ENCODE measurements around the gene TMEM132A. TPM values are rescaled to one million over a fixed set of nuclear protein-coding genes. Genes with fewer than 3 reads are reported as not detected.
A peak's percentile ranks its signal among the peaks of the same experiment; 100 is the strongest.

Gene TMEM132A
- total and polyA plus RNA-seq, 9 of the 15 experiments (the other 6 are each of a cell fraction or from before 2014, with no cell fraction given): 0.04 to 1.1 (median 0.18) TPM; not detected in 4

- TF ChIP-seq ZHX1 (conservative IDR thresholded peaks at IDR 0.05; ENCODE audit: low read length): no peak
These were observed 7.0 kb upstream of the TMEM132A start (continued) for GRCh38 chr11:60917267-60917666.

- no peak overlapping the region for H3K4me3 ChIP-seq
- TF ChIP-seq CHD4 (IDR thresholded peaks at IDR 0.05; ENCODE audit: insufficient read depth, insufficient replicate concordance, low read depth, low read length, poor library complexity, severe bottlenecking): no peak
- TF ChIP-seq CAMTA2 (CRISPR knock-in tag; conservative IDR thresholded peaks at IDR 0.05): no peak
- TF ChIP-seq JUND (IDR thresholded peaks at IDR 0.05; ENCODE audit: borderline replicate concordance, low read depth, low read length): 0 out of 2 replicates have a peak, but pooled peaks have one; percentile 37
- TF ChIP-seq JUND (tag; IDR thresholded peaks at IDR 0.05; ENCODE audit: borderline replicate concordance, low read depth, low read length): peak; percentile 55; the same call in 1 of the 3 replicates
- peak; percentile 46 for TF ChIP-seq ATF3 (IDR thresholded peaks at IDR 0.05)
- no peak for TF ChIP-seq ATF3 (CRISPR knock-in tag; conservative IDR thresholded peaks at IDR 0.05)
- no peak for TF ChIP-seq KHSRP (IDR thresholded peaks at IDR 0.05)
- no peak for TF ChIP-seq TARDBP (IDR thresholded peaks at IDR 0.05)
- no peak for TF ChIP-seq SMAD1 (IDR thresholded peaks at IDR 0.05; ENCODE audit: low read depth, low read length, partially characterized antibody)
- peak; percentile 29; the same call in 1 of the 2 replicates for TF ChIP-seq ATF7 (IDR thresholded peaks at IDR 0.05)
- no peak for TF ChIP-seq E2F1 (CRISPR knock-in tag; IDR thresholded peaks at IDR 0.05)
These were observed 5.9 kb upstream of the TMEM132A start for GRCh38 chr11:60918251-60918938.

More at GRCh38 chr11:60918251-60918938, 5.9 kb upstream of the TMEM132A start:
- Histone ChIP-seq H3K4me1 (replicated peaks in 1 of 2; ENCODE audit: control insufficient read depth in 2 of 2, insufficient read depth in 2 of 2, low read length in 2 of 2) (peaks cover 10 to 21% of the 10 kb centered on the region in 2 experiments; a peak in 4 of 5 replicates), H3K79me2 (ENCODE audit: control insufficient read depth, insufficient read depth, low read length) (peaks cover 54% of the 10 kb centered on the region), H3K9me3 (replicated peaks; ENCODE audit: control insufficient read depth, insufficient read depth, low read depth, low read length) (no peaks in the 10 kb centered on the region), H4K20me1 (replicated peaks; ENCODE audit: control insufficient read depth, insufficient read depth, low read length) (peaks cover 5% of the 10 kb centered on the region; the same call in 1 of the 2 replicates), H3K9ac (ENCODE audit: insufficient read depth in 1 of 2, low read depth in 2 of 2, low read length in 2 of 2) (no peak overlapping the region; a peak in 1 of 4 replicates), H3K4me2 (ENCODE audit: insufficient read depth, low read length) (no peak overlapping the region), H3K27ac (ENCODE audit: extremely low read depth, low read depth, low read length) (no peak overlapping the region), H2AFZ (ENCODE audit: low read depth, low read length) (no peak overlapping the region), H3K36me3 (ENCODE audit: control insufficient read depth, insufficient read depth, low read length) (peaks cover 58% of the 10 kb centered on the region), H3K9me1 (ENCODE audit: control insufficient read depth, insufficient read depth, low read length) (no peaks in the 10 kb centered on the region), H3K27me3 (ENCODE audit: control insufficient read depth in 2 of 2, insufficient read depth in 2 of 2, low read length in 2 of 2) (no peaks in the 10 kb centered on the region)
- ATAC-seq (peak; percentile 18; the same call in 2 of the 3 replicates), DNase-seq (ENCODE audit: extremely low read depth in 1 of 4, low spot score in 3 of 4) (peak in 2 of 4 experiments; percentile 61 to 64), FAIRE-seq (peak; percentile 77)
- WGBS (ENCODE audit: insufficient coverage, low coverage, missing lambda C conversion rate): 91% methylated on average over 3 of the region's 4 CpGs
- CTCF ChIA-PET (ENCODE audit: low intra/inter-chr PET ratio): no interaction called here
- BruUV-seq (replicated peaks): no TSS peak
- intact Hi-C loops (cut with micrococcal nuclease): no loop called here
- in situ Hi-C loops (cut with MboI): no loop called here
- POLR2A ChIA-PET: interaction anchor here (0.7 to 1.0 kb wide), 2 partner anchors 9 to 17 kb away, joined by 3 read pairs; no protein-coding TSS in a partner anchor
